HG03432 (cell line): Measurements from ENCODE around the gene TIFAB.

ENCODE experiments used
- ATAC-seq: cut with Tn5 transposase; IDR thresholded peaks from one replicate; pipeline ENCODE4 v1.9.1; 2021; ENCODE audit warnings: mild to moderate bottlenecking, moderate library complexity; ENCODE audit not compliant: unreplicated experiment

The TIFAB gene

GRCh38 chr5:135429301-135430134 lies 22.6 kb downstream of the TIFAB start:
- ATAC-seq = no peak

GRCh38 chr5:135428586-135428985 lies 23.6 kb downstream of the TIFAB start:
- ATAC-seq = no peak

- ATAC-seq = no peak
Measured at GRCh38 chr5:135426102-135427082, 25.8 kb downstream of the TIFAB start.

GRCh38 chr5:135425641-135426040 lies 26.5 kb downstream of the TIFAB start:
- ATAC-seq = no peak

- ATAC-seq = no peak
Measured at GRCh38 chr5:135423846-135424168, 28.3 kb downstream of the TIFAB start.

- no peak for ATAC-seq
Measured at GRCh38 chr5:135423146-135423845, 28.9 kb downstream of the TIFAB start.

- ATAC-seq = no peak
Measured at GRCh38 chr5:135422419-135422818, 29.7 kb downstream of the TIFAB start.

GRCh38 chr5:135417083-135417482 lies 35.1 kb downstream of the TIFAB start:
- no peak for ATAC-seq

GRCh38 chr5:135405082-135405481 lies 47.1 kb downstream of the TIFAB start:
- no peak for ATAC-seq

GRCh38 chr5:135402031-135402430 lies 50.1 kb downstream of the TIFAB start:
- no peak for ATAC-seq

GRCh38 chr5:135400866-135401265 lies 51.3 kb downstream of the TIFAB start:
- ATAC-seq = no peak

GRCh38 chr5:135399794-135400542 lies 52.2 kb downstream of the TIFAB start:
- no peak for ATAC-seq

GRCh38 chr5:135398855-135399793 lies 53.0 kb downstream of the TIFAB start, which contains the start of gene MACROH2A1:
Gene MACROH2A1, minus strand, starts transcription at chr5:135399231. Its CDS starts 10,138 bp downstream, at chr5:135389093.
- ATAC-seq = peak; percentile 91

GRCh38 chr5:135398160-135398854 lies 53.8 kb downstream of the TIFAB start:
- peak; percentile 41 for ATAC-seq
